ENCODE measurements around the gene SCNN1G.

DNA sequence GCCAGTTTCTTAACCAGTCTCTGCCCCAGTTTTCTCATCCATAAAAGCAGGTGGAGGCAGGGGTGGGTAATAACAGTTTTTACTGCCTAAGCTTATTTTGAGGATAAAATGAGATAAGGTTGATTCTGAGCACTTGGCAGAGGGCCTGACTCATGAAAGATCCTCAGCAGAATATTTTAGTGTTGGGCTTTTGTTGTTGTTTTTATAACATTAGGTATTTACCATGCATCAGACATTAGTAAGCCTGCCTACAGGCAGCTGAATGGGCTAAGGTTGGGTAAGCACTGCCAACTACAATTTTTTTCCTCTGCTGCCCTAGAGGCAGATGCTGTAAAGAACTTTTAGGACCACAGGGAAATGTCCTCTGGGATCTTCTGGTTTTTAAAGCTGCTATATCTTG is 43.1 kb downstream of the SCNN1G start:
- TF ChIP-seq, protein P1, sequence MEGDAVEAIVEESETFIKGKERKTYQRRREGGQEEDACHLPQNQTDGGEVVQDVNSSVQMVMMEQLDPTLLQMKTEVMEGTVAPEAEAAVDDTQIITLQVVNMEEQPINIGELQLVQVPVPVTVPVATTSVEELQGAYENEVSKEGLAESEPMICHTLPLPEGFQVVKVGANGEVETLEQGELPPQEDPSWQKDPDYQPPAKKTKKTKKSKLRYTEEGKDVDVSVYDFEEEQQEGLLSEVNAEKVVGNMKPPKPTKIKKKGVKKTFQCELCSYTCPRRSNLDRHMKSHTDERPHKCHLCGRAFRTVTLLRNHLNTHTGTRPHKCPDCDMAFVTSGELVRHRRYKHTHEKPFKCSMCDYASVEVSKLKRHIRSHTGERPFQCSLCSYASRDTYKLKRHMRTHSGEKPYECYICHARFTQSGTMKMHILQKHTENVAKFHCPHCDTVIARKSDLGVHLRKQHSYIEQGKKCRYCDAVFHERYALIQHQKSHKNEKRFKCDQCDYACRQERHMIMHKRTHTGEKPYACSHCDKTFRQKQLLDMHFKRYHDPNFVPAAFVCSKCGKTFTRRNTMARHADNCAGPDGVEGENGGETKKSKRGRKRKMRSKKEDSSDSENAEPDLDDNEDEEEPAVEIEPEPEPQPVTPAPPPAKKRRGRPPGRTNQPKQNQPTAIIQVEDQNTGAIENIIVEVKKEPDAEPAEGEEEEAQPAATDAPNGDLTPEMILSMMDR (IDR thresholded peaks at IDR 0.05): no peak
- TF ChIP-seq POLR2A (IDR thresholded peaks at IDR 0.05): no peak

Measured in lower leg skin (tissue), 3 donors.